Astrocyte (in vitro differentiated cells and primary cell): Measurements from ENCODE around the gene FAM8A1. TPM values are rescaled to one million over a fixed set of nuclear protein-coding genes. Genes with fewer than 3 reads are reported as not detected.

Source experiments
- DNase-seq: peaks from one replicate; pipeline ENCODE4 v3.0.0-alpha.2; 2010; ENCODE audit warnings: low read depth
- FAIRE-seq: peaks from 2 replicates; lab custom pipeline; 2011; peaks lifted over from hg19 to GRCh38; lab: Jason Lieb, UNC
- H2AFZ ChIP-seq: 2 replicates; pipeline ENCODE4 v1.6.0; 2012; ENCODE audit warnings: low read depth, low read length, inconsistent platforms
- H3K27ac ChIP-seq: 2 replicates; pipeline ENCODE4 v1.5.1; 2011; ENCODE audit warnings: low read depth, low read length, inconsistent platforms
- H3K27me3 ChIP-seq: 2 replicates; pipeline ENCODE4 v1.6.0; 2011; ENCODE audit warnings: low read length, inconsistent platforms; ENCODE audit not compliant: insufficient read depth
- H3K36me3 ChIP-seq: 2 replicates; pipeline ENCODE4 v1.5.1; 2011; ENCODE audit warnings: low read length, inconsistent platforms; ENCODE audit not compliant: insufficient read depth
- H3K4me1 ChIP-seq: 2 replicates; pipeline ENCODE4 v1.5.1; 2011; ENCODE audit warnings: low read length, inconsistent platforms; ENCODE audit not compliant: insufficient read depth
- H3K4me2 ChIP-seq: 2 replicates; pipeline ENCODE4 v1.6.0; 2012; ENCODE audit warnings: low read length, inconsistent platforms
- H3K4me3 ChIP-seq: 2 replicates; pipeline ENCODE4 v1.5.1; 2011; ENCODE audit warnings: low read depth, mild to moderate bottlenecking, low read length, inconsistent platforms; ENCODE audit not compliant: insufficient read depth
- H3K79me2 ChIP-seq: 2 replicates; pipeline ENCODE4 v1.6.0; 2012; ENCODE audit warnings: mild to moderate bottlenecking, low read length, inconsistent platforms; ENCODE audit not compliant: insufficient read depth
- H3K9ac ChIP-seq: 2 replicates; pipeline ENCODE4 v1.6.0; 2012; ENCODE audit warnings: mild to moderate bottlenecking, low read length, inconsistent platforms
- H3K9me3 ChIP-seq: 2 replicates; pipeline ENCODE4 v1.5.1; 2012; ENCODE audit warnings: low read depth, mild to moderate bottlenecking, low read length, inconsistent platforms; ENCODE audit not compliant: insufficient read depth
- H4K20me1 ChIP-seq: 2 replicates; pipeline ENCODE4 v1.6.0; 2012; ENCODE audit warnings: low read length, inconsistent platforms; ENCODE audit not compliant: insufficient read depth
- H3K27ac Mint-ChIP-seq: one replicate; pipeline ENCODE4 v1.8.0; 2021; ENCODE audit warnings: mild to moderate bottlenecking, mixed read lengths; ENCODE audit not compliant: unreplicated experiment
- H3K27me3 Mint-ChIP-seq: one replicate; pipeline ENCODE4 v1.8.0; 2021; ENCODE audit warnings: low read depth, mixed read lengths; ENCODE audit not compliant: unreplicated experiment
- H3K36me3 Mint-ChIP-seq: one replicate; pipeline ENCODE4 v1.8.0; 2021; ENCODE audit warnings: low read depth, mixed read lengths; ENCODE audit not compliant: unreplicated experiment
- H3K4me1 Mint-ChIP-seq: one replicate; pipeline ENCODE4 v1.8.0; 2021; ENCODE audit warnings: low read depth, mixed read lengths; ENCODE audit not compliant: unreplicated experiment
- H3K4me3 Mint-ChIP-seq: one replicate; pipeline ENCODE4 v1.8.0; 2021; ENCODE audit warnings: mild to moderate bottlenecking, moderate library complexity, mixed read lengths; ENCODE audit not compliant: unreplicated experiment
- H3K9me3 Mint-ChIP-seq: one replicate; pipeline ENCODE4 v1.8.0; 2021; ENCODE audit warnings: mild to moderate bottlenecking, mixed read lengths; ENCODE audit not compliant: unreplicated experiment
- EZH2 ChIP-seq: IDR thresholded peaks from 2 replicates; pipeline ENCODE4 v1.6.1; 2012; ENCODE audit warnings: mild to moderate bottlenecking, low read length, inconsistent platforms; ENCODE audit not compliant: insufficient read depth
- total RNA-seq: library from RNA; stranded (reverse); gene quantifications from 2 replicates; pipeline ENCODE4 v1.2.1, GENCODE V29; 2021
- TF ChIP-seq, protein P1 (sequence below): IDR thresholded peaks from 2 replicates; pipeline ENCODE4 v1.5.1; 2011; ENCODE audit warnings: low read depth, mild to moderate bottlenecking, inconsistent platforms, low read length, moderate library complexity; ENCODE audit not compliant: insufficient read depth

The FAM8A1 gene
- total RNA-seq, 1 donor from 2014 or later: 17.9 TPM

DNA sequence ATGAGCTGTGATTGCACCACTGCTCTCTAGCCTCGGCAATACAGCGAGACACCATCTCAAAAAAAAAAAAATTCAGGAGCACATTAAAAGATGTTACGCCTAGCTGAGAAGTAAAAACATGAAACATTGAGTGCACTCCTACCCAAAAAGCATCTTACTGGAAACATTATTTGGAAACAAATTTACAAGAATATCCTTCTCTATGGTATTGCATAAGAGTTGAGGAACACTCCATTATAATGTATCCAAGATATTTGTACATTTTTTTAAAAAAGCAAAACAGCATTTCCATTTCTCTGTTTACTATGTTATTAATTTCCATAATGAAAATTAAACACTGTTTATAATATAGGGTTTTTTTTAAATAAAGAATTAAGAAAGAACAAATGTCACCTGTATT lies 48.6 kb downstream of the FAM8A1 start:
- Histone ChIP-seq H3K36me3 (peaks cover 39% of the 10 kb centered on the region), H3K79me2 (peaks cover 31% of the 10 kb centered on the region), H3K4me1 (no peaks in the 10 kb centered on the region), H3K27me3 (no peaks in the 10 kb centered on the region), H3K4me3 (no peak overlapping the region), H3K27ac (no peak overlapping the region), H2AFZ (no peak overlapping the region), H3K4me2 (no peak overlapping the region), H3K9me3 (no peaks in the 10 kb centered on the region), H3K9ac (no peak overlapping the region), H4K20me1 (peaks cover 8% of the 10 kb centered on the region)
- Mint-ChIP-seq H3K36me3 (peaks cover 9% of the 10 kb centered on the region), H3K27me3 (no peaks in the 10 kb centered on the region), H3K27ac (no peak overlapping the region), H3K4me1 (no peaks in the 10 kb centered on the region), H3K4me3 (no peak overlapping the region), H3K9me3 (no peaks in the 10 kb centered on the region)
- TF ChIP-seq EZH2: no peak
- TF ChIP-seq, protein P1, sequence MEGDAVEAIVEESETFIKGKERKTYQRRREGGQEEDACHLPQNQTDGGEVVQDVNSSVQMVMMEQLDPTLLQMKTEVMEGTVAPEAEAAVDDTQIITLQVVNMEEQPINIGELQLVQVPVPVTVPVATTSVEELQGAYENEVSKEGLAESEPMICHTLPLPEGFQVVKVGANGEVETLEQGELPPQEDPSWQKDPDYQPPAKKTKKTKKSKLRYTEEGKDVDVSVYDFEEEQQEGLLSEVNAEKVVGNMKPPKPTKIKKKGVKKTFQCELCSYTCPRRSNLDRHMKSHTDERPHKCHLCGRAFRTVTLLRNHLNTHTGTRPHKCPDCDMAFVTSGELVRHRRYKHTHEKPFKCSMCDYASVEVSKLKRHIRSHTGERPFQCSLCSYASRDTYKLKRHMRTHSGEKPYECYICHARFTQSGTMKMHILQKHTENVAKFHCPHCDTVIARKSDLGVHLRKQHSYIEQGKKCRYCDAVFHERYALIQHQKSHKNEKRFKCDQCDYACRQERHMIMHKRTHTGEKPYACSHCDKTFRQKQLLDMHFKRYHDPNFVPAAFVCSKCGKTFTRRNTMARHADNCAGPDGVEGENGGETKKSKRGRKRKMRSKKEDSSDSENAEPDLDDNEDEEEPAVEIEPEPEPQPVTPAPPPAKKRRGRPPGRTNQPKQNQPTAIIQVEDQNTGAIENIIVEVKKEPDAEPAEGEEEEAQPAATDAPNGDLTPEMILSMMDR: no peak
- no peak for DNase-seq
- no peak for FAIRE-seq

DNA sequence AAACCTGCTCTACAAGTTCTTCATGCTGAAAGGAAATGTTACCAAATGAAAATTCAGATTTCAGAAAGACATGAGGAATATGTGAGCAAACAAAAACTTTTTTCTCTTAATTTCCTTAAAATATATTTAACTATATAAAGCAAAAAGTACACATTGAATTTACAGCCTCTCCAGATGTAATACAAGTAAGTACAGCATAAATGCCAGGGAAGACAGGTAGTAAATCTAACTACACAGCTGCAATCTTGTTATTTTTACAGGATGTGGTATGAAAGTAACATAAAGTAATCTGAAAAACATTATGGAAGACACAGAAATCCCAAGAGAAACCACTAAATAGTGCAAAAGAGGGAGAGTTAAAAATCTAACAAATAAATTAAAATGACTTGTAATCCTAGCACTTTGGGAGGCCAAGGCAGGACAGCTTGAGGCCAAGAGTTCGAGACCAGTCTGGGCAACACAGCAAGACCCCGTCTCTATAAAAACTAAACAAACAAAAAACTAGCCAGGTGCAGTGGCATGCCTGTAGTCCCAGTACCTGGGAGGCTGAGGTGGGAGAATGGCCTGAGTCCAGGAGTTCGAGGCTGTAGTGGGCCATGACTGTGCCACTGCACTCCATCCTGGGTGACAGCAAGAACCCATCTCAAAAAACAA lies 50.7 kb downstream of the FAM8A1 start:
- Histone ChIP-seq H3K27me3 (no peaks in the 10 kb centered on the region), H3K36me3 (peaks cover 29% of the 10 kb centered on the region), H3K79me2 (peaks cover 41% of the 10 kb centered on the region), H2AFZ (no peak overlapping the region), H3K9ac (no peak overlapping the region), H3K4me3 (no peak overlapping the region), H4K20me1 (peaks cover 12% of the 10 kb centered on the region), H3K27ac (no peak overlapping the region), H3K9me3 (no peaks in the 10 kb centered on the region), H3K4me1 (no peaks in the 10 kb centered on the region), H3K4me2 (no peak overlapping the region)
- TF ChIP-seq EZH2: no peak
- TF ChIP-seq, protein P1: no peak
- no peaks in the 10 kb centered on the region for H3K9me3 Mint-ChIP-seq
- no peaks in the 10 kb centered on the region for H3K27me3 Mint-ChIP-seq
- FAIRE-seq (no peak), DNase-seq (no peak)
- H3K36me3 Mint-ChIP-seq: peaks cover 9% of the 10 kb centered on the region
- H3K27ac Mint-ChIP-seq: no peak overlapping the region
- H3K4me1 Mint-ChIP-seq: no peaks in the 10 kb centered on the region
- H3K4me3 Mint-ChIP-seq: no peak overlapping the region

DNA sequence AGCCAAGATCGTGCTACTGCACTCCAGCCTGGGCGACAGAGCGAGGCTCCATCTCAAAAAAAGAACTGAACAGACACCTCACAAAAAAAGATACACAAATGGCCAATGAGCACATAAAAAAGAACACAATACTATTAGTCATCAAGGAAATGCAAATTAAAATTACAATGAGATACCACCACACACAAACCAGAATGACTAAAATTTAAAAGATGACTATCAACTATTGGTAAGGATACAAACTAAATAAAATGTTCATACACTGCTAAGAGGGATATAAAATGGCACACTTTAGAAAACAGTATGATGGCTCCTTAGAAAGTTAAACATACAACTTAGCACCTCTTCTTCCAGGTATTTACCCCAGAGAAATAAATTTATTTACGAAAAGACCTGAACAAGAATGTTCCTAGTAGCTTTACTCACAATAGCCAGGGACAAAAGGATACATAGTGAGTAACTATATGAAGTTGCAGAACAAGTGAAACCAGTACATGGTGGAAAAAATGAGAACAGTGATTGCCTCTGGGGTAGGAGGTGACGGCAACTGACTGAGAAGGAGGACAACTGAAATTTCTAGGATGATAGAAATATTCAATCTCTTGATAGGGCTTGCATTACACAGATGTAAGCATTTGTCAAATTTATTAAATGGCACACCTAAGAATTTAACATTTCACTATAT lies 53.2 kb downstream of the FAM8A1 start:
- H3K27me3 ChIP-seq: no peaks in the 10 kb centered on the region
- Mint-ChIP-seq H3K4me3 (no peak overlapping the region), H3K9me3 (no peaks in the 10 kb centered on the region), H3K4me1 (peaks cover 2% of the 10 kb centered on the region), H3K27ac (no peak overlapping the region), H3K36me3 (peaks cover 13% of the 10 kb centered on the region), H3K27me3 (no peaks in the 10 kb centered on the region)
- TF ChIP-seq, protein P1: no peak
- no peak for TF ChIP-seq EZH2
- H3K4me2 ChIP-seq: no peak overlapping the region
- no peak overlapping the region for H2AFZ ChIP-seq
- no peaks in the 10 kb centered on the region for H3K9me3 ChIP-seq
- peaks cover 64% of the 10 kb centered on the region for H3K79me2 ChIP-seq
- H3K27ac ChIP-seq: no peak overlapping the region
- H4K20me1 ChIP-seq: peaks cover 32% of the 10 kb centered on the region
- peaks cover 27% of the 10 kb centered on the region for H3K36me3 ChIP-seq
- FAIRE-seq (no peak), DNase-seq (peak; percentile 4)
- H3K4me1 ChIP-seq: no peaks in the 10 kb centered on the region
- no peak overlapping the region for H3K4me3 ChIP-seq
- no peak overlapping the region for H3K9ac ChIP-seq
